GM21526 (cell line): Measurements from ENCODE around the gene MVB12B.
"Not testable (repeated sequence)": the region's sequence is repeated elsewhere in the genome, so short reads cannot be mapped to it uniquely, and the experiment has no call there.

ENCODE experiments used
- ATAC-seq: cut with Tn5 transposase; IDR thresholded peaks from one replicate; pipeline ENCODE4 v1.9.1; 2021; ENCODE audit warnings: moderate library complexity; ENCODE audit not compliant: unreplicated experiment, low FRiP score

MVB12B gene

DNA sequence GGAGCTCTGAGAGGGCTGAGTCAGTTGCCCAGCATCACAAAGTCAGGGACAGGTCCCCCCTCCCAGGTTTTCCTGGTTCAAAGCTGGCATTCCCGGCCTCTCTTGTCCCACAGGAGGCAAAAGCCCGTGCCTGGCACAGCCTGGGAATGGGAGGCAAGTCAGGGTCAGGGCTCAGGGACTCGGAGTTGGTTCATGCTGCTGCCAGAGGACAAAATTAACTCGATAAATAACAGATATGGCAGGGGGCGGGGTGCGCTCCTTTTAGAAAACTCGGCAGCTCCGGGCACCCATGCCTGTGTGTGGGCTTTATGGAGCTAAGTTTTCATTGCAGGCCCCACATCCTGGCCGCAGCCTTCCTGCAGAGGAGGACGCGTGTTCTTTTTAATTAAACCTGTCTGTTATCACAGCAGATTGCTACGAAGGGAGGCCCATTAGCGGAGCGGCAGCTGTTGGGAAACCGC, 224.3 kb downstream of the MVB12B start:
- no peak for ATAC-seq

DNA sequence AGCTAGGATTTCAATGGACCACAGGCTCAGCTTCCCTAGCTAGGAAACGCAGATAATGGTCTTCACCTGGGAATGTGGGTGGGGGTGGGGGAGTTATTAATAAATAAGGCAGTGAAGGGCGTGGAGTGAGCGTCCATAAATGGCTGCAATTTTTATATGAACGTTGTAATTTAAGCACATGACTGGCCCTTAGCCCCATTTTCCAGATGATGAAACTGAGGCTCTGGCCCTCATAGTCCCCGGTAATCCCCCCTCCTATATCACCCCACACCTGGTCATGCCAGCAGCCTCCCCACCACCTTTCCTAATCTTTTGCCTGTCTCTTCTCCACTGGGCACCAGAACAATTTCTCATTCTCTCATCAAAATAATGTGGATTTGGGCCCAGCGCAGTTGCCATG, 225.2 kb downstream of the MVB12B start:
- ATAC-seq: no peak

DNA sequence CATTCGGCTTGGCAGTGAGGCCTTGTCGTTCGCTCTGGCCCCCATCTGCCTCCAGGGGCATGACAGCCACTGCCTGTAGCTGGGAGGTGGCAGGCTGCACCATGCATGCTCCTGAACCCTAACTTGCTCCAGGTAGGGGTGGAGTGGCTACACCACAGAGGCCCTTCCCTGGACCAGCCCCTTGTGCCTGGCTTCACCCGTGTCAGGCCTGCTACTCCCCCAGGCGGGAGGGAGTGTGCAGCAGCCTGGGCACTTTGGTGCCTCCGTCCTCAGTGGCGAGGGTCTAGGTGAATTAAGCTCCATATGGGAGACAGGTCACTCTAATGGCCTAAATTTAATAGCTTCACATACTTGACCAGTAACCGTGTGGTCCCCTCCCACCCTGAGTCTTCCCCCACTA, 227.7 kb downstream of the MVB12B start:
- no peak for ATAC-seq

DNA sequence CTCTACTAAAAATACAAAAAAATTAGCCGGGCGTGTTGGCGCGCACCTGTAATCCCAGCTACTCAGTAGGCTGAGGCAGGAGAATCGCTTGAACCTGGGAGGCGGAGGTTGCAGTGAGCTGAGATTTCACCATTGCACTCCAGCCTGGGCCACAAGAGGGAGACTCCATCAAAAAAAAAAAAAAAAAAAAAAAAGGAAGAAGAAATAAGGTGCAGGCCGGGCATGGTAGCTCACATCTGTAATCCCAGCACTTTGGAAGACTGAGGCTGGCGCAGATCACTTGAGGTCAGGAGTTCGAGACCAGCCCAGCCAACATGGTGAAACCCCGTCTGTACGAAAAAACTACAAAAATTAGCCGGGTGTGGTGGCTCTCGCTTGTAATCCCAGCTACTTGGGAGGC, 228.8 kb downstream of the MVB12B start:
- ATAC-seq: not testable (repeated sequence)
